HL-60/S4 treated with retinoic acid at 250 ng/mL for 4 days and 3 days (cell line): ENCODE data around the gene TSPAN1.

Source experiments
- in situ Hi-C: fragments of 300-500 bp; cut with MboI; formaldehyde crosslinking; loops from 2 replicates; pipeline ENCODE4 v1.7.0; 2022; ENCODE audit warnings: low sequenced_read_pairs

The TSPAN1 gene

GRCh38 chr1:46159516-46159915, 15.4 kb upstream of the TSPAN1 start:
- in situ Hi-C loops: no loop called here

- in situ Hi-C loops: no loop called here
Observed at GRCh38 chr1:46160212-46160611, 14.7 kb upstream of the TSPAN1 start.

- in situ Hi-C loops: no loop called here
Observed at GRCh38 chr1:46166521-46167462, 8.1 kb upstream of the TSPAN1 start.

- in situ Hi-C loops: no loop called here
Observed at GRCh38 chr1:46168477-46168876, 6.4 kb upstream of the TSPAN1 start.

- in situ Hi-C loops: no loop called here
Observed at GRCh38 chr1:46169811-46170454, 5.0 kb upstream of the TSPAN1 start.

GRCh38 chr1:46171351-46171750, 3.5 kb upstream of the TSPAN1 start:
- in situ Hi-C loops: no loop called here

GRCh38 chr1:46171871-46172270, 3.0 kb upstream of the TSPAN1 start:
- in situ Hi-C loops: no loop called here

GRCh38 chr1:46172321-46172720, 2.6 kb upstream of the TSPAN1 start:
- in situ Hi-C loops: no loop called here

- in situ Hi-C loops: no loop called here
Observed at GRCh38 chr1:46173361-46173856, 1.5 kb upstream of the TSPAN1 start.

GRCh38 chr1:46175243-46175642, 356 bp downstream of the TSPAN1 start:
- in situ Hi-C loops: loop anchor here (5.0 kb wide), 1 partner anchor 138 kb away; no protein-coding TSS in a partner anchor

GRCh38 chr1:46176211-46176865, 1.5 kb downstream of the TSPAN1 start, which contains the start of gene P3R3URF:
P3R3URF (minus strand) TSS chr1:46176488; CDS start chr1:46176471, 17 bp downstream.
- in situ Hi-C loops: loop anchor here (5.0 kb wide), 1 partner anchor 139 kb away; no protein-coding TSS in a partner anchor

GRCh38 chr1:46179138-46180081, 4.5 kb downstream of the TSPAN1 start:
- in situ Hi-C loops: loop anchor here (5.0 kb wide), 1 partner anchor 142 kb away; no protein-coding TSS in a partner anchor

- in situ Hi-C loops: no loop called here
Observed at GRCh38 chr1:46180082-46180616, 5.3 kb downstream of the TSPAN1 start.

- in situ Hi-C loops: no loop called here
Observed at GRCh38 chr1:46181343-46182260, 6.7 kb downstream of the TSPAN1 start.

- in situ Hi-C loops: no loop called here
Observed at GRCh38 chr1:46183079-46183847, 8.4 kb downstream of the TSPAN1 start.

- in situ Hi-C loops: no loop called here
Observed at GRCh38 chr1:46183926-46184557, 9.2 kb downstream of the TSPAN1 start.

GRCh38 chr1:46184920-46185658, 10.2 kb downstream of the TSPAN1 start:
- in situ Hi-C loops: no loop called here
